GM23248 (cell line): ENCODE measurements around the gene MAP2K5.

Experiments used
- EZH2 ChIP-seq: fragments of 200-600 bp; sonication (generic); IDR thresholded peaks from 2 replicates; pipeline ENCODE4 v1.6.1; 2018; ENCODE audit warnings: antibody characterized with exemption, mild to moderate bottlenecking; ENCODE audit not compliant: insufficient read depth, poor library complexity, severe bottlenecking
- EZH2phosphoT487 ChIP-seq: fragments of 200-600 bp; sonication (generic); IDR thresholded peaks from 2 replicates; pipeline ENCODE4 v1.6.1; 2018; ENCODE audit warnings: antibody characterized with exemption, moderate library complexity, mild to moderate bottlenecking, low read depth; ENCODE audit not compliant: insufficient read depth

DNA sequence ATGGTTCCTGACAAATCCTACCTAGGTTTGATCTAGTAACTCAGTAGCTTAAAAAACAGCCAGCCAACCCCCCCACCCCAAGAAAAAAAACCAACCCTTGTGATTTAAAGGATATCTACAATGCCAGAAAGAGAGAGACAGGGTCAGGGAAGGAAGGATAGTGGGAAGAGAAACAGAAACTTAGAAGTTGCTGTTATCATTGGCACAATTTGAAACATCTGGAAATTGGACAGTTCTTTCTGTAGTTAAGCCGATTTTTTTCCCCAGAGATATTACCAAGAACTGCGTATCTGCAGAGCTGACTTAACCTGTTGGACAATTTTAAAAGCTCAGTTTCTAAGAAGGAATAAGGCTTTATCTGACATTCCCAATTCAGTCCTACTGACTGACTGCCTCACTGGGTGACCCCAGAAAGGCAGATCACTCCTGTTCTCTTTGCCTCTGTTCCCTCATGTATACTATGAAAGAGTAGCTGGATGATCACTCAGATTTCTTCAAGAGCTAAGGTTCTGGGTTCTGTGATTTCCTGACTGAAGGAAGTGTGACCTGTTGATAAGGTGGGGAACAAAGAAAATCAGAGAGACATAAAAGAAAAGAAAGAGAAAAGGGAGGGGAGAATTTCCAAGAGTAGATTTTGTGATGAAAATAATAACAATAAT lies 128.3 kb downstream of the MAP2K5 start:
- TF ChIP-seq EZH2 (no peak), EZH2phosphoT487 (no peak)
